Tibial nerve (tissue), 4 donors: ENCODE results near the gene TEX38.

Experiments used
- EP300 ChIP-seq, 2 donors: sonication (generic); formaldehyde crosslinking; IDR thresholded peaks; one replicate each; pipeline ENCODE4 v1.6.1; 2017; ENCODE audit warnings: antibody characterized with exemption in 2 of 2, mild to moderate bottlenecking in 1 of 2
- POLR2A ChIP-seq, 2 donors: fragments of 450-650 bp; IDR thresholded peaks; one replicate each; pipeline ENCODE4 v1.6.1; 2017; ENCODE audit warnings: antibody characterized with exemption in 2 of 2, mild to moderate bottlenecking in 2 of 2, moderate library complexity in 2 of 2
- TF ChIP-seq, protein P1 (sequence below), 5 experiments: fragments of 200-600 bp in 3 of 5; fragments of 450-650 bp in 2 of 5; sonication (generic) in 3 of 5; IDR thresholded peaks; one replicate each; pipeline ENCODE4 v1.5.1; 2016 to 2019; ENCODE audit warnings: antibody characterized with exemption in 5 of 5, mild to moderate bottlenecking in 3 of 5, moderate library complexity in 2 of 5

GRCh38 chr1:46655848-46656247 is 15.8 kb upstream of the TEX38 start:
- TF ChIP-seq, protein P1, sequence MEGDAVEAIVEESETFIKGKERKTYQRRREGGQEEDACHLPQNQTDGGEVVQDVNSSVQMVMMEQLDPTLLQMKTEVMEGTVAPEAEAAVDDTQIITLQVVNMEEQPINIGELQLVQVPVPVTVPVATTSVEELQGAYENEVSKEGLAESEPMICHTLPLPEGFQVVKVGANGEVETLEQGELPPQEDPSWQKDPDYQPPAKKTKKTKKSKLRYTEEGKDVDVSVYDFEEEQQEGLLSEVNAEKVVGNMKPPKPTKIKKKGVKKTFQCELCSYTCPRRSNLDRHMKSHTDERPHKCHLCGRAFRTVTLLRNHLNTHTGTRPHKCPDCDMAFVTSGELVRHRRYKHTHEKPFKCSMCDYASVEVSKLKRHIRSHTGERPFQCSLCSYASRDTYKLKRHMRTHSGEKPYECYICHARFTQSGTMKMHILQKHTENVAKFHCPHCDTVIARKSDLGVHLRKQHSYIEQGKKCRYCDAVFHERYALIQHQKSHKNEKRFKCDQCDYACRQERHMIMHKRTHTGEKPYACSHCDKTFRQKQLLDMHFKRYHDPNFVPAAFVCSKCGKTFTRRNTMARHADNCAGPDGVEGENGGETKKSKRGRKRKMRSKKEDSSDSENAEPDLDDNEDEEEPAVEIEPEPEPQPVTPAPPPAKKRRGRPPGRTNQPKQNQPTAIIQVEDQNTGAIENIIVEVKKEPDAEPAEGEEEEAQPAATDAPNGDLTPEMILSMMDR (IDR thresholded peaks at IDR 0.05), result no peak
- no peak for TF ChIP-seq EP300 (IDR thresholded peaks at IDR 0.05)
- TF ChIP-seq POLR2A (IDR thresholded peaks at IDR 0.05), result no peak
